Peyer's patch (tissue), 4 donors: ENCODE data around the gene PARD3B. TPM values are rescaled to one million over a fixed set of nuclear protein-coding genes. Genes with fewer than 3 reads are reported as not detected.

Experiments used
- DNase-seq, 3 donors: peaks; one replicate each; pipeline ENCODE4 v3.0.0-alpha.2; 2017 to 2019
- H3K27ac ChIP-seq, 4 donors: fragments of 200-600 bp; sonication (generic); one replicate each; pipeline ENCODE4 v1.5.1; 2016 to 2019
- H3K27me3 ChIP-seq, 2 donors: fragments of 200-600 bp; sonication (generic); one replicate each; pipeline ENCODE4 v1.5.1; 2019
- H3K36me3 ChIP-seq, 3 donors: fragments of 200-600 bp; sonication (generic); one replicate each; pipeline ENCODE4 v1.5.1; 2016 to 2019
- H3K4me1 ChIP-seq, 4 donors: fragments of 200-600 bp; sonication (generic); one replicate each; pipeline ENCODE4 v1.5.1; 2016 to 2019
- H3K4me3 ChIP-seq, 4 donors: fragments of 200-600 bp; sonication (generic); 1 replicate in 3 of 4; 2 replicates in 1 of 4; pipeline ENCODE4 v1.5.1; 2016 to 2019; ENCODE audit warnings: mild to moderate bottlenecking in 1 of 4
- H3K9me3 ChIP-seq, 4 donors: fragments of 200-600 bp; sonication (generic); one replicate each; pipeline ENCODE4 v1.5.1; 2016 to 2019; ENCODE audit warnings: mild to moderate bottlenecking in 1 of 4
- POLR2A ChIP-seq, 2 donors: fragments of 450-650 bp; IDR thresholded peaks; one replicate each; pipeline ENCODE4 v1.5.1; 2017; ENCODE audit warnings: antibody characterized with exemption in 2 of 2, mild to moderate bottlenecking in 2 of 2, moderate library complexity in 2 of 2
- total RNA-seq, 4 donors: library from RNA; depleted of rRNA; stranded (reverse); fragments of >200 nt; gene quantifications; one replicate each; pipeline ENCODE4 v1.1.0, GENCODE V29; 2016
- TF ChIP-seq, protein P1 (sequence below), 6 experiments: fragments of 450-650 bp in 4 of 6; fragments of 200-600 bp in 2 of 6; sonication (generic) in 1 of 6; IDR thresholded peaks; one replicate each; pipeline ENCODE4 v1.5.1; 2017 to 2019; ENCODE audit warnings: antibody characterized with exemption in 6 of 6, mild to moderate bottlenecking in 3 of 6, moderate library complexity in 1 of 6

The PARD3B gene
- total RNA-seq, 4 donors from 2014 or later: 19.6 to 52.0 (median 40.6) TPM

DNA sequence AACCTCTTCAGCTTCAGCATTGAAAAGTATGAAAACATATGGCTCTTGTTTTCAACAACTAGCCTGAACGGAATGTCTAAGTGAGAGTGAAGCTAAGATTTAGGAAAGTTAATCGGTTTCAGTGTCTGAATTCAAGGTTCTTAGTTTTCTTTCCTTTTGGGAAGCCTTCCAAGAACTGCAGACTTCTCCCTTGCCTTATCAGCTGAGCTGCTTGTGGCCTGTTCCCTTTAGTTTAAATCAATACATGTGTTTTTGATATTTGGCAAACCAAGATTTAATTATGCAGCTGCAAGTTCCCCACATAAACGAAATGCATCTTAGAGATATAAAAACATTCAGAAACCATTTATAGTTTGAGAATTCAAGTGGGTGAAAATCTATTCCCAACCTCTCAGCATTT lies 862.7 kb downstream of the PARD3B start:
- DNase-seq: no peak
- Histone ChIP-seq H3K36me3 (no peaks in the 10 kb centered on the region), H3K4me1 (peaks cover 0 to 5% (median 0%) of the 10 kb centered on the region in 4 donors), H3K4me3 (no peak overlapping the region), H3K27ac (no peak overlapping the region), H3K27me3 (no peaks in the 10 kb centered on the region), H3K9me3 (no peaks in the 10 kb centered on the region)
- no peak for TF ChIP-seq POLR2A (IDR thresholded peaks at IDR 0.05)
- TF ChIP-seq, protein P1, sequence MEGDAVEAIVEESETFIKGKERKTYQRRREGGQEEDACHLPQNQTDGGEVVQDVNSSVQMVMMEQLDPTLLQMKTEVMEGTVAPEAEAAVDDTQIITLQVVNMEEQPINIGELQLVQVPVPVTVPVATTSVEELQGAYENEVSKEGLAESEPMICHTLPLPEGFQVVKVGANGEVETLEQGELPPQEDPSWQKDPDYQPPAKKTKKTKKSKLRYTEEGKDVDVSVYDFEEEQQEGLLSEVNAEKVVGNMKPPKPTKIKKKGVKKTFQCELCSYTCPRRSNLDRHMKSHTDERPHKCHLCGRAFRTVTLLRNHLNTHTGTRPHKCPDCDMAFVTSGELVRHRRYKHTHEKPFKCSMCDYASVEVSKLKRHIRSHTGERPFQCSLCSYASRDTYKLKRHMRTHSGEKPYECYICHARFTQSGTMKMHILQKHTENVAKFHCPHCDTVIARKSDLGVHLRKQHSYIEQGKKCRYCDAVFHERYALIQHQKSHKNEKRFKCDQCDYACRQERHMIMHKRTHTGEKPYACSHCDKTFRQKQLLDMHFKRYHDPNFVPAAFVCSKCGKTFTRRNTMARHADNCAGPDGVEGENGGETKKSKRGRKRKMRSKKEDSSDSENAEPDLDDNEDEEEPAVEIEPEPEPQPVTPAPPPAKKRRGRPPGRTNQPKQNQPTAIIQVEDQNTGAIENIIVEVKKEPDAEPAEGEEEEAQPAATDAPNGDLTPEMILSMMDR (IDR thresholded peaks at IDR 0.05): no peak

DNA sequence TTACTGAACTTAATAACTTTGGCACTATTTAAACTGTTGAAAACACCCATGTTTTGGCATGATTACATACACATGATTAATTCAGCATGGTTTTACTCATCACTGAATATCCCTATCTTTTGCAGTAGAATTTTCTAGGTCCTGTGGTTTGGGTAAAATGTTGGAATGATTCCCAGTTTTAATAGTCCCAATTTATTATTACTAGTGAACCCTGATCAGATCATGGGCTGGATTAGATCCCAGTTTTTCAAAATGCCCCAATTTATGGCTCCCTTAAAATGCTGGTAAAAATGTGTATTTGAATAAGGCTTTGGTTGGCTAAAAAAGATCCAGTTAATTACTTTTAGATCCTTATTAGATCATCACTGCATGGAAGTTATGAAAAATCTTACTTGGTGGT lies 863.4 kb downstream of the PARD3B start:
- no peaks in the 10 kb centered on the region for H3K27me3 ChIP-seq
- H3K4me3 ChIP-seq: no peak overlapping the region
- H3K36me3 ChIP-seq: no peaks in the 10 kb centered on the region
- H3K9me3 ChIP-seq: no peaks in the 10 kb centered on the region
- no peak for DNase-seq
- H3K4me1 ChIP-seq: peaks cover 0 to 5% (median 0%) of the 10 kb centered on the region in 4 donors
- no peak overlapping the region for H3K27ac ChIP-seq
- TF ChIP-seq, protein P1 (IDR thresholded peaks at IDR 0.05): no peak
- TF ChIP-seq POLR2A (IDR thresholded peaks at IDR 0.05): no peak

DNA sequence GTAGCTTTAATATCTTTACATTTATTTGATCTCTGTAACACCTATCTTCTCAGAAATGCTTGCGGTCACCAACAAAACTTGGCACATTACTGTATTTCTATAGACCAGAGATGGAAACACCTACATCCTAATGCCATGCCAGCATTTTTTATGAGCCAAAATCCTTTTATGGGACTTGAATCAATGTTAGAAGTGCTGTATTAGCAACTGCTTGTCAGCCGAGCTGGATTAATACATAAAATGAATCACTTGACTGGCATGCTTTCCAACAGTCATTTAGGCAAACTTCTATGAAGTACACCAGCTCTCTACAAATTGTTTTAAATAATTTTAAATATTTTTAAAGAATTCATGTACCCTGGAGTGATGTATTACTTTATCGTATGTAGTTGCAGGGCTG lies 864.1 kb downstream of the PARD3B start:
- H3K27me3 ChIP-seq: no peaks in the 10 kb centered on the region
- no peaks in the 10 kb centered on the region for H3K36me3 ChIP-seq
- DNase-seq: no peak
- H3K4me1 ChIP-seq: peaks cover 0 to 5% (median 0%) of the 10 kb centered on the region in 4 donors
- H3K27ac ChIP-seq: no peak overlapping the region
- TF ChIP-seq, protein P1 (IDR thresholded peaks at IDR 0.05): no peak
- TF ChIP-seq POLR2A (IDR thresholded peaks at IDR 0.05): no peak
- no peak overlapping the region for H3K4me3 ChIP-seq
- no peaks in the 10 kb centered on the region for H3K9me3 ChIP-seq

DNA sequence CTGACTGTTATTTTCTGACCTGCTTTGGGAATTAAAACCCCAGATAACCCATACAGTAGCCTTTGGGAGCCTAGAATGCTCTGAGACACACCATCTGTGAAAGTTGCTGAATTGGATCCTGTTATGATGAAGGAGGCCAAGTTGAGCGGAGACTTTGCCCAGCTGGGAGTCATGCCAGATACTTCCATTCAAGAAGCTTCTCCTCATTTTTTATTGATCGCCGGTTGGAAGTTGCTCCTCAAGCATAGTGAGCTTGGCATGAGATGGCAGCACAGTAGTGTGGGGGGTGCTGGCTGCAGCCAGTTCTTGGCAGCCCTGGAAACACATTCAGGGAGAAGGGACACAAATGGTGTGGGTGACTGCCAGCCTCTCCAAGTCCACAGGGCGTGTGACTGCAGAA lies 866.3 kb downstream of the PARD3B start:
- peaks cover 0 to 5% (median 0%) of the 10 kb centered on the region in 4 donors for H3K4me1 ChIP-seq
- peak in 2 of 3 donors; percentile 62 to 71 for DNase-seq
- H3K4me3 ChIP-seq: no peak overlapping the region
- TF ChIP-seq POLR2A (IDR thresholded peaks at IDR 0.05): no peak
- TF ChIP-seq, protein P1 (IDR thresholded peaks at IDR 0.05): no peak
- no peak overlapping the region for H3K27ac ChIP-seq
- no peaks in the 10 kb centered on the region for H3K9me3 ChIP-seq
- no peaks in the 10 kb centered on the region for H3K27me3 ChIP-seq
- H3K36me3 ChIP-seq: no peaks in the 10 kb centered on the region

DNA sequence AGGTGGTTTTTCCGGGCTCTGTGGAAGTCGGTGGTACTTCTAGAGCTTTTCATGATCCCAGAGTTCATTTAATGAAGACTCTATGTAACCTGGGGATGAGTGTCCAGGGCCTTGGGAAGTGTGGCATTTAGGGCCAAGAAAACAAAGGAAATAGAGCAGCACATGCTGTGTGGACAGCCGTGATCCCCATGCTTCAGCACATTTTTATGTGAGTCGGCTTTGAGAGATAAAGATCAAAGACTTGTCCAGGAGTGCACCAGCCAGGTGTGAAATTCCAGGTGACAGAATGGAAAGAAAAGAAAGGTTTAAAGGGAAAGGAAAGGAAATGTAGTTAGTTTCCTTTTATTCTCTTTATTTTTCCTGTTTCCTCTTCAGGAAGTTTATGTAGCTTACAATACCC lies 879.1 kb downstream of the PARD3B start:
- Histone ChIP-seq H3K4me3 (no peak overlapping the region), H3K9me3 (no peaks in the 10 kb centered on the region), H3K4me1 (no peaks in the 10 kb centered on the region), H3K36me3 (no peaks in the 10 kb centered on the region), H3K27ac (no peak overlapping the region), H3K27me3 (no peaks in the 10 kb centered on the region)
- TF ChIP-seq, protein P1 (IDR thresholded peaks at IDR 0.05): no peak
- TF ChIP-seq POLR2A (IDR thresholded peaks at IDR 0.05): no peak
- DNase-seq: no peak

DNA sequence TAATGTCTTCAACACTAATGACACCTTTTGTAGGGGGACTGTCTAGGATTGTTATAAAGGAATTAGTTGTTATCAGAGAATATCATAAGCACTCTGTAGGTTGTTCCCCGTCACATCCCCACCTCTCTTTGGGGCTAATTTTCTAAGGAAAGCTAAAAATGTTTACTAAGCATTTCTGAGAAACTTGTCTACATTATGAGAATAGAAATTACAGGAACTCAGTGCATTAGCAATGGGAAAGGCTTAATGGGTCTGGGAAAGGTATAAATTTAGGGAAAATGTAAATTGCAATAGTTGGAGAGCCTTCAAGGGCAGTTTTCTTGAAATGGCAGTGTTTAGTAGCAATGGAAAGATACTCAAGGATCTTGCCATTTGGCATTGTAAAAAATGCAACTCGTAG lies 879.8 kb downstream of the PARD3B start:
- no peaks in the 10 kb centered on the region for H3K4me1 ChIP-seq
- no peak overlapping the region for H3K27ac ChIP-seq
- no peak for DNase-seq
- H3K27me3 ChIP-seq: no peaks in the 10 kb centered on the region
- no peaks in the 10 kb centered on the region for H3K36me3 ChIP-seq
- H3K4me3 ChIP-seq: no peak overlapping the region
- TF ChIP-seq POLR2A (IDR thresholded peaks at IDR 0.05): no peak
- TF ChIP-seq, protein P1 (IDR thresholded peaks at IDR 0.05): no peak
- no peaks in the 10 kb centered on the region for H3K9me3 ChIP-seq
